Natural killer cell (primary cell): Measurements from ENCODE around the gene GID8. TPM values are rescaled to one million over a fixed set of nuclear protein-coding genes. Genes with fewer than 3 reads are reported as not detected.

ENCODE experiments used
- ATAC-seq, 3 donors: fragments of 150-1000 bp in 2 of 3; fragments of 200-7000 bp in 1 of 3; cut with Tn5 transposase; 1 replicate in 1 of 3; 2 replicates in 2 of 3; pipeline ENCODE4 v1.10.0; 2021; ENCODE audit warnings: mild to moderate bottlenecking in 2 of 3, moderate library complexity in 2 of 3
- DNase-seq, 2 donors: peaks; one replicate each; pipeline versions ENCODE4 v3.0.0 to v3.0.0-alpha.2; 2013 to 2021; ENCODE audit warnings: mixed read lengths in 1 of 2
- H3K27ac ChIP-seq: one replicate; pipeline ENCODE4 v1.5.1; 2013; ENCODE audit warnings: mild to moderate bottlenecking, low read length
- H3K27me3 ChIP-seq: one replicate; pipeline ENCODE4 v1.6.1; 2013; ENCODE audit warnings: low read length; ENCODE audit not compliant: control insufficient read depth, insufficient read depth
- H3K36me3 ChIP-seq: one replicate; pipeline ENCODE4 v1.6.1; 2013; ENCODE audit warnings: low read length; ENCODE audit not compliant: control insufficient read depth, insufficient read depth
- H3K4me1 ChIP-seq: one replicate; pipeline ENCODE4 v1.6.1; 2013; ENCODE audit warnings: low read length; ENCODE audit not compliant: control insufficient read depth, insufficient read depth
- H3K4me3 ChIP-seq: one replicate; pipeline ENCODE4 v1.5.1; 2013; ENCODE audit warnings: low read length
- H3K9me3 ChIP-seq: one replicate; pipeline ENCODE4 v1.6.1; 2013; ENCODE audit warnings: low read length; ENCODE audit not compliant: control insufficient read depth, insufficient read depth
- H3K27ac Mint-ChIP-seq, 2 donors: one replicate each; pipeline ENCODE4 v1.8.0; 2022; ENCODE audit warnings: mild to moderate bottlenecking in 2 of 2, mixed read lengths in 2 of 2, moderate library complexity in 1 of 2
- H3K27me3 Mint-ChIP-seq, 2 donors: one replicate each; pipeline ENCODE4 v1.8.0; 2022; ENCODE audit warnings: low read depth in 2 of 2, mixed read lengths in 2 of 2
- H3K36me3 Mint-ChIP-seq: one replicate; pipeline ENCODE4 v1.8.0; 2022; ENCODE audit warnings: mixed read lengths
- H3K4me1 Mint-ChIP-seq, 2 donors: one replicate each; pipeline ENCODE4 v1.8.0; 2022; ENCODE audit warnings: mixed read lengths in 2 of 2
- H3K4me3 Mint-ChIP-seq: one replicate; pipeline ENCODE4 v1.8.0; 2022; ENCODE audit warnings: mild to moderate bottlenecking, moderate library complexity, mixed read lengths
- H3K9me3 Mint-ChIP-seq, 2 donors: one replicate each; pipeline ENCODE4 v1.8.0; 2022; ENCODE audit warnings: mixed read lengths in 2 of 2
- WGBS: methylation state at CpG from one replicate; pipeline ENCODE4 v1.1.7; 2013; ENCODE audit warnings: missing lambda C conversion rate; ENCODE audit not compliant: insufficient coverage; 5-methylcytosine and 5-hydroxymethylcytosine counted together
- intact Hi-C: fragments of 100-400 bp; cut with micrococcal nuclease; formaldehyde crosslinking; loops from one replicate; pipeline ENCODE4 v1.14.2; 2022
- total RNA-seq, 4 donors: library from RNA; stranded (reverse); fragments of 120-200 nt in 1 of 4; gene quantifications; one replicate each; pipeline versions ENCODE4 v1.2.3 to v1.2.4, GENCODE V29; 2013 to 2022
- TF ChIP-seq, protein P1 (sequence below): fragments of 200-600 bp; IDR thresholded peaks from one replicate; pipeline ENCODE4 v1.8.0; 2022; ENCODE audit warnings: antibody characterized with exemption

The GID8 gene
- total RNA-seq, 3 donors from 2014 or later (not counting 1 experiment from before 2014, with no cell fraction given), result 45.1 to 60.1 (median 53.1) TPM

DNA sequence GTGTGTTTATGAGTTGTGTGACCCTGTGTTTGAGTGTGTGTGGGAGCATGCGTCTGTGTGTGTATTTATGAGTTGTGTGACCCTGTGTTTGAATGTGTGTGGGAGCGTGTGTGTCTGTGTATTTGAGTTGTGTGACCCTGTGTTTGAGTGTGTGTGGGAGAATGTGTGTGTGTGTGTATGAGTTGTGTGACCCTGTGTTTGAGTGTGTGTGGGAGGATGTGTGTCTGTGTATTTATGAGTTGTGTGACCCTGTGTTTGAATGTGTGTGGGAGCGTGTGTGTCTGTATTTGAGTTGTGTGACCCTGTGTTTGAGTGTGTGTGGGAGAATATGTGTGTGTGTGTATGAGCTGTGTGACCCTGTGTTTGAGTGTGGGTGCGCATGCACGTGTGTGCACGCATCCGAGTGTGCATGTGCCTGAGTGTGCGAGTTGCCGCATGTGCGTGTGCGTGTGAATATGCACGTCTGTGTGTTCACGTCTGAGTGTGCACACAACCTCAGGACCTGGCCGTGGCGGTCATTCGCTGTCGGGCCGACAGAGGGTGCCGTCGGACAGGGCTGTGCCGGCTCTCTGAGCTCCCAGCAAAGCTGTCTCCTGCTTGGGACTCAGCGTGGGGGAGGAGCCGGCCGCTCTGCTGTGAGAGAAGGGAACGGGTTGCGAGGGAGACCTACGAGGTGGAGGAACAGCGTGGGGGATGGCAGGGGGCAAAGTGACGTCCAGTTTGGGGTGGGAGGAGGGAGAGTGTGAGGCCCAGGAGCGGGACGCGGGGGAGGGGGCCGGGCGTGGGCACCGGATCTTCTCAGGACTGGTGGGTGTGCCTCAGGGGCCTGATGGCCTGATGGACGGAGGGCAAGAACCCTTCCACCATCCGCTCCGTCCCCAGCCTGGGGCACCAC, 34.2 kb downstream of the GID8 start:
- Mint-ChIP-seq H3K9me3 (no peaks in the 10 kb centered on the region), H3K4me1 (peaks cover 10 to 19% of the 10 kb centered on the region in 2 donors), H3K4me3 (peak overlapping the region; percentile 56), H3K27ac (peak overlapping the region in 1 of 2 donors; percentile 17), H3K27me3 (peaks cover 24 to 38% of the 10 kb centered on the region in 2 donors), H3K36me3 (no peaks in the 10 kb centered on the region)
- peak; percentile 88 to 99 (median 98) for ATAC-seq
- no peaks in the 10 kb centered on the region for H3K36me3 ChIP-seq
- H3K27ac ChIP-seq, result no peak overlapping the region
- peaks cover 43% of the 10 kb centered on the region for H3K27me3 ChIP-seq
- H3K9me3 ChIP-seq, result no peaks in the 10 kb centered on the region
- 3% methylated on average over 38 of the region's 38 CpGs for WGBS
- no peak overlapping the region for H3K4me3 ChIP-seq
- H3K4me1 ChIP-seq, result peaks cover 19% of the 10 kb centered on the region
- DNase-seq, result peak; percentile 81 to 90
- TF ChIP-seq, protein P1, sequence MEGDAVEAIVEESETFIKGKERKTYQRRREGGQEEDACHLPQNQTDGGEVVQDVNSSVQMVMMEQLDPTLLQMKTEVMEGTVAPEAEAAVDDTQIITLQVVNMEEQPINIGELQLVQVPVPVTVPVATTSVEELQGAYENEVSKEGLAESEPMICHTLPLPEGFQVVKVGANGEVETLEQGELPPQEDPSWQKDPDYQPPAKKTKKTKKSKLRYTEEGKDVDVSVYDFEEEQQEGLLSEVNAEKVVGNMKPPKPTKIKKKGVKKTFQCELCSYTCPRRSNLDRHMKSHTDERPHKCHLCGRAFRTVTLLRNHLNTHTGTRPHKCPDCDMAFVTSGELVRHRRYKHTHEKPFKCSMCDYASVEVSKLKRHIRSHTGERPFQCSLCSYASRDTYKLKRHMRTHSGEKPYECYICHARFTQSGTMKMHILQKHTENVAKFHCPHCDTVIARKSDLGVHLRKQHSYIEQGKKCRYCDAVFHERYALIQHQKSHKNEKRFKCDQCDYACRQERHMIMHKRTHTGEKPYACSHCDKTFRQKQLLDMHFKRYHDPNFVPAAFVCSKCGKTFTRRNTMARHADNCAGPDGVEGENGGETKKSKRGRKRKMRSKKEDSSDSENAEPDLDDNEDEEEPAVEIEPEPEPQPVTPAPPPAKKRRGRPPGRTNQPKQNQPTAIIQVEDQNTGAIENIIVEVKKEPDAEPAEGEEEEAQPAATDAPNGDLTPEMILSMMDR, result peak; percentile 83
- intact Hi-C loops, result loop anchor here (1.0 to 2.0 kb wide), 2 partner anchors 37 to 71 kb away; no protein-coding TSS in a partner anchor

DNA sequence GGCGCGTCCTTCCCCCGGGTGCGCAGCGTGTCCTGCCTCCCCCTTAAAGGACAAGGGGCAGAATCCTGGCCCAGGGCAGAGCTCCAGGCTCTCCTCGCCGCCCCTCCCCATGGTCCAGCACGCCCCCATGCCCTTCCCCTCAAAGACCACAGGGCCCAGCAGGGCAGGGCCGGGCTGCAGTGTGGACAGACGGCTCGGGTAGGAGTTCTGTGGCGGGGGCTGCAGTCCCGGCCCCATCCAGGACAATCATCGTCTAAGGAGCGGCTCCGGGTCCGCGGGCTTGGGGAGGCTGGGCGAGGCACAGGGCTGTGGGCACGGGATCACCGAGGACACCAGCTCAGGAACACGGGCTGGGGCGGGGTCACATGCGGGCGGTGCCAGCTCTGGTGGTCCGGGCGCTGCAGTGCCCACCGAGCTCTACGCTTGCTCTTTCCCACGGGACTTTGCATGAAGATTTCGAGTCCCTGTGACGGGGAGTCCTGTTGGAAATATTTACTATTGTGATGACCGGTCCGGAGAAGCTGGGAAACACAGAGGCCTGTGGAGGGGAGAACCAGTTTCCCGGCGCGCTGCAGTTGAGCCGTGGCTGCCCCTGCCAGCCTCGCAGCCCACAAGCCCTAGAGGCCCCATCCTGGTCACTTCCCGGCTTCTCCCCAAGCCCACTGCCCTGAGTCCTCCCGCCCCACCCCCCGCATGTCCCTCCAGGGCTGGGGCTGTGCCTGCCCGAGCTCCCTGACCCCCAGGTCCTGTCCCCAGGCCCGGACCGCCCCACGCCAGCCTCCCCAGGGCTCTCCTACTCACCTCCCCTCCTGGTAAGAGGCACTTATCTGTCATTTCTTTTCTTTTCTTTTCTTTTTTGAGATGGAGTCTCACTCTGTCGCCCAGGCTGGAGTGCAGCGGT, 35.1 kb downstream of the GID8 start:
- Mint-ChIP-seq H3K4me1 (peaks cover 17 to 26% of the 10 kb centered on the region in 2 donors), H3K27ac (peak overlapping the region in 1 of 2 donors; percentile 17), H3K4me3 (no peak overlapping the region), H3K27me3 (peaks cover 27 to 43% of the 10 kb centered on the region in 2 donors), H3K9me3 (no peaks in the 10 kb centered on the region), H3K36me3 (no peaks in the 10 kb centered on the region)
- Histone ChIP-seq H3K4me3 (no peak overlapping the region), H3K27ac (no peak overlapping the region), H3K36me3 (no peaks in the 10 kb centered on the region), H3K27me3 (peaks cover 46% of the 10 kb centered on the region), H3K4me1 (peaks cover 28% of the 10 kb centered on the region), H3K9me3 (no peaks in the 10 kb centered on the region)
- TF ChIP-seq, protein P1, result no peak
- ATAC-seq (no peak), DNase-seq (no peak)
- intact Hi-C loops, result loop anchor here (1.0 to 2.0 kb wide), 2 partner anchors 36 to 72 kb away; no protein-coding TSS in a partner anchor
- WGBS, result 28% methylated on average over 48 of the region's 48 CpGs

DNA sequence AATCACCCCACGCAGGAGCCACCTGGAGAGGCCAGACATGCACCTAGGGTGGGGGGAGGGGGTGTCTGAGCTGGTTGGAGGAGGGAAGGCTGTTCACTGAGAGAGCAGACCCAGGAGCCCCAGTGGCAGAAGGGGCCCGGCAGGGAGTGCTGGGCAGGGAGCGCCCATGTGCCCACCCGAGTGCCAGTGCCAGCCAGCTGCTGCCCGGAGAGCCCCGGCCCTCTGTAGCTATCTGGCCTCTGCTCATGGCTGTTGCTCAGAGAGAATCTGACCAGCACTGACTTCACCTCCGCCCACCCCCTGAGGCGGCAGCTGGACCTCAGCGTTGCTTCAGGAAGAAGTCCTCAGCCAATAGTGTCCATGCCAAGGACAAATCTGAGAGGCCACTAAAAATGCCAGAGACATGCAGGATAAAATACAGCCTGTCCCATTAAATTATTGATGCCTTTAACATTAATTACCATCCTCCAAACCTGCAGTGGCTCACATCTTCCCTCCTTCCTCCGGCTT, 37.4 kb downstream of the GID8 start:
- WGBS, result 83% methylated on average over 10 of the region's 10 CpGs
- peaks cover 66% of the 10 kb centered on the region for H3K27me3 ChIP-seq

More for the DNA sequence above, 37.4 kb downstream of the GID8 start:
- no peak overlapping the region for H3K4me3 ChIP-seq
- H3K27me3 Mint-ChIP-seq, result peaks cover 42 to 57% of the 10 kb centered on the region in 2 donors
- no peak for ATAC-seq
- intact Hi-C loops, result no loop called here
- H3K27ac Mint-ChIP-seq, result no peak overlapping the region
- TF ChIP-seq, protein P1, result no peak
- H3K4me1 Mint-ChIP-seq, result peaks cover 21 to 42% of the 10 kb centered on the region in 2 donors
- no peak for DNase-seq
- H3K4me3 Mint-ChIP-seq, result no peak overlapping the region
- no peak overlapping the region for H3K27ac ChIP-seq
- no peaks in the 10 kb centered on the region for H3K36me3 Mint-ChIP-seq
- no peaks in the 10 kb centered on the region for H3K9me3 ChIP-seq
- peaks cover 50% of the 10 kb centered on the region for H3K4me1 ChIP-seq
- H3K9me3 Mint-ChIP-seq, result no peaks in the 10 kb centered on the region
- no peaks in the 10 kb centered on the region for H3K36me3 ChIP-seq
